Measurements from ENCODE around the gene NEK2.
"Not testable (repeated sequence)": the region's sequence is repeated elsewhere in the genome, so short reads cannot be mapped to it uniquely, and the experiment has no call there.

NEK2 gene

GRCh38 chr1:211653293-211653692 lies 22.1 kb downstream of the NEK2 start:
- no peaks in the 10 kb centered on the region for H3K9me3 ChIP-seq (ENCODE audit: control insufficient read depth in 1 of 2, low read length in 2 of 2)

GRCh38 chr1:211652371-211652770 lies 23.1 kb downstream of the NEK2 start:
- Histone ChIP-seq H3K9ac (ENCODE audit: low read depth in 1 of 2, low read length in 2 of 2) (no peak overlapping the region), H3K9me3 (ENCODE audit: control insufficient read depth in 1 of 2, low read length in 2 of 2) (no peaks in the 10 kb centered on the region), H3K27me3 (ENCODE audit: control insufficient read depth in 1 of 2, insufficient read depth in 2 of 2, low read length in 2 of 2) (no peaks in the 10 kb centered on the region), H3K4me1 (ENCODE audit: control insufficient read depth in 1 of 2, insufficient read depth in 2 of 2, low read length in 2 of 2) (peaks cover 27 to 41% of the 10 kb centered on the region in 2 donors), H3K27ac (ENCODE audit: low read depth, low read length) (no peak overlapping the region), H3K4me3 (ENCODE audit: low read depth in 1 of 2, low read length in 2 of 2) (no peak overlapping the region), H3K36me3 (ENCODE audit: control insufficient read depth in 1 of 2, insufficient read depth in 2 of 2, low read length in 2 of 2) (no peaks in the 10 kb centered on the region)

More at GRCh38 chr1:211653293-211653692, 22.1 kb downstream of the NEK2 start:
- H3K4me1 ChIP-seq (ENCODE audit: control insufficient read depth in 1 of 2, insufficient read depth in 2 of 2, low read length in 2 of 2) = peaks cover 19 to 33% of the 10 kb centered on the region in 2 donors
- no peak overlapping the region for H3K4me3 ChIP-seq (ENCODE audit: low read depth in 1 of 2, low read length in 2 of 2)
- no peaks in the 10 kb centered on the region for H3K36me3 ChIP-seq (ENCODE audit: control insufficient read depth in 1 of 2, insufficient read depth in 2 of 2, low read length in 2 of 2)
- H3K27me3 ChIP-seq (ENCODE audit: control insufficient read depth in 1 of 2, insufficient read depth in 2 of 2, low read length in 2 of 2) = no peaks in the 10 kb centered on the region
- no peak overlapping the region for H3K9ac ChIP-seq (ENCODE audit: low read depth in 1 of 2, low read length in 2 of 2)
- H3K27ac ChIP-seq (ENCODE audit: low read depth, low read length) = no peak overlapping the region

- Histone ChIP-seq H3K4me3 (ENCODE audit: low read depth in 1 of 2, low read length in 2 of 2) (no peak overlapping the region), H3K27ac (ENCODE audit: low read depth, low read length) (no peak overlapping the region), H3K9me3 (ENCODE audit: control insufficient read depth in 1 of 2, low read length in 2 of 2) (no peaks in the 10 kb centered on the region), H3K36me3 (ENCODE audit: control insufficient read depth in 1 of 2, insufficient read depth in 2 of 2, low read length in 2 of 2) (no peaks in the 10 kb centered on the region), H3K27me3 (ENCODE audit: control insufficient read depth in 1 of 2, insufficient read depth in 2 of 2, low read length in 2 of 2) (no peaks in the 10 kb centered on the region), H3K9ac (ENCODE audit: low read depth in 1 of 2, low read length in 2 of 2) (no peak overlapping the region), H3K4me1 (ENCODE audit: control insufficient read depth in 1 of 2, insufficient read depth in 2 of 2, low read length in 2 of 2) (peaks cover 29 to 46% of the 10 kb centered on the region in 2 donors)
These were observed 24.5 kb downstream of the NEK2 start for GRCh38 chr1:211650904-211651303.

- H3K27ac ChIP-seq (ENCODE audit: low read depth, low read length) = no peak overlapping the region
- peak overlapping the region in 1 of 2 donors; percentile 11 for H3K4me3 ChIP-seq (ENCODE audit: low read depth in 1 of 2, low read length in 2 of 2)
These were observed 26.2 kb downstream of the NEK2 start for GRCh38 chr1:211648980-211649934.

GRCh38 chr1:211648336-211648735 lies 27.1 kb downstream of the NEK2 start:
- no peaks in the 10 kb centered on the region for H3K9me3 ChIP-seq (ENCODE audit: control insufficient read depth in 1 of 2, low read length in 2 of 2)
- peak overlapping the region; percentile 3 to 36 for H3K4me3 ChIP-seq (ENCODE audit: low read depth in 1 of 2, low read length in 2 of 2)
- H3K4me1 ChIP-seq (ENCODE audit: control insufficient read depth in 1 of 2, insufficient read depth in 2 of 2, low read length in 2 of 2) = peaks cover 35 to 41% of the 10 kb centered on the region in 2 donors
- peak overlapping the region; percentile 91 for H3K27ac ChIP-seq (ENCODE audit: low read depth, low read length)
- no peaks in the 10 kb centered on the region for H3K27me3 ChIP-seq (ENCODE audit: control insufficient read depth in 1 of 2, insufficient read depth in 2 of 2, low read length in 2 of 2)
- peak overlapping the region in 1 of 2 donors; percentile 36 for H3K9ac ChIP-seq (ENCODE audit: low read depth in 1 of 2, low read length in 2 of 2)
- no peaks in the 10 kb centered on the region for H3K36me3 ChIP-seq (ENCODE audit: control insufficient read depth in 1 of 2, insufficient read depth in 2 of 2, low read length in 2 of 2)

More at GRCh38 chr1:211648980-211649934, 26.2 kb downstream of the NEK2 start:
- no peaks in the 10 kb centered on the region for H3K27me3 ChIP-seq (ENCODE audit: control insufficient read depth in 1 of 2, insufficient read depth in 2 of 2, low read length in 2 of 2)
- peaks cover 26 to 38% of the 10 kb centered on the region in 2 donors for H3K4me1 ChIP-seq (ENCODE audit: control insufficient read depth in 1 of 2, insufficient read depth in 2 of 2, low read length in 2 of 2)
- no peaks in the 10 kb centered on the region for H3K36me3 ChIP-seq (ENCODE audit: control insufficient read depth in 1 of 2, insufficient read depth in 2 of 2, low read length in 2 of 2)
- no peaks in the 10 kb centered on the region for H3K9me3 ChIP-seq (ENCODE audit: control insufficient read depth in 1 of 2, low read length in 2 of 2)
- no peak overlapping the region for H3K9ac ChIP-seq (ENCODE audit: low read depth in 1 of 2, low read length in 2 of 2)

GRCh38 chr1:211647711-211648121 lies 27.7 kb downstream of the NEK2 start:
- Histone ChIP-seq H3K36me3 (ENCODE audit: control insufficient read depth in 1 of 2, insufficient read depth in 2 of 2, low read length in 2 of 2) (no peaks in the 10 kb centered on the region), H3K4me1 (ENCODE audit: control insufficient read depth in 1 of 2, insufficient read depth in 2 of 2, low read length in 2 of 2) (peaks cover 41 to 47% of the 10 kb centered on the region in 2 donors), H3K9me3 (ENCODE audit: control insufficient read depth in 1 of 2, low read length in 2 of 2) (no peaks in the 10 kb centered on the region), H3K9ac (ENCODE audit: low read depth in 1 of 2, low read length in 2 of 2) (peak overlapping the region in 1 of 2 donors; percentile 36), H3K4me3 (ENCODE audit: low read depth in 1 of 2, low read length in 2 of 2) (peak overlapping the region; percentile 3 to 36), H3K27ac (ENCODE audit: low read depth, low read length) (peak overlapping the region; percentile 91), H3K27me3 (ENCODE audit: control insufficient read depth in 1 of 2, insufficient read depth in 2 of 2, low read length in 2 of 2) (no peaks in the 10 kb centered on the region)

- Histone ChIP-seq H3K27me3 (ENCODE audit: control insufficient read depth in 1 of 2, insufficient read depth in 2 of 2, low read length in 2 of 2) (no peaks in the 10 kb centered on the region), H3K36me3 (ENCODE audit: control insufficient read depth in 1 of 2, insufficient read depth in 2 of 2, low read length in 2 of 2) (no peaks in the 10 kb centered on the region), H3K9me3 (ENCODE audit: control insufficient read depth in 1 of 2, low read length in 2 of 2) (no peaks in the 10 kb centered on the region), H3K4me3 (ENCODE audit: low read depth in 1 of 2, low read length in 2 of 2) (no peak overlapping the region), H3K27ac (ENCODE audit: low read depth, low read length) (no peak overlapping the region), H3K4me1 (ENCODE audit: control insufficient read depth in 1 of 2, insufficient read depth in 2 of 2, low read length in 2 of 2) (peaks cover 42 to 52% of the 10 kb centered on the region in 2 donors), H3K9ac (ENCODE audit: low read depth in 1 of 2, low read length in 2 of 2) (no peak overlapping the region)
These were observed 28.9 kb downstream of the NEK2 start for GRCh38 chr1:211646566-211646965.

- H3K27me3 ChIP-seq (ENCODE audit: control insufficient read depth in 1 of 2, insufficient read depth in 2 of 2, low read length in 2 of 2); H3K36me3 ChIP-seq (ENCODE audit: control insufficient read depth in 1 of 2, insufficient read depth in 2 of 2, low read length in 2 of 2); H3K9ac ChIP-seq (ENCODE audit: low read depth in 1 of 2, low read length in 2 of 2); H3K27ac ChIP-seq (ENCODE audit: low read depth, low read length); H3K4me3 ChIP-seq (ENCODE audit: low read depth in 1 of 2, low read length in 2 of 2); H3K9me3 ChIP-seq (ENCODE audit: control insufficient read depth in 1 of 2, low read length in 2 of 2): not testable (repeated sequence)
- H3K4me1 ChIP-seq (ENCODE audit: control insufficient read depth in 1 of 2, insufficient read depth in 2 of 2, low read length in 2 of 2) = peaks cover 42 to 49% of the 10 kb centered on the region in 2 donors
These were observed 29.8 kb downstream of the NEK2 start for GRCh38 chr1:211645601-211646000.

GRCh38 chr1:211644653-211645052 lies 30.8 kb downstream of the NEK2 start:
- Histone ChIP-seq H3K9me3 (ENCODE audit: control insufficient read depth in 1 of 2, low read length in 2 of 2) (no peaks in the 10 kb centered on the region), H3K36me3 (ENCODE audit: control insufficient read depth in 1 of 2, insufficient read depth in 2 of 2, low read length in 2 of 2) (no peaks in the 10 kb centered on the region), H3K9ac (ENCODE audit: low read depth in 1 of 2, low read length in 2 of 2) (no peak overlapping the region), H3K4me3 (ENCODE audit: low read depth in 1 of 2, low read length in 2 of 2) (no peak overlapping the region), H3K27ac (ENCODE audit: low read depth, low read length) (no peak overlapping the region), H3K4me1 (ENCODE audit: control insufficient read depth in 1 of 2, insufficient read depth in 2 of 2, low read length in 2 of 2) (peaks cover 39 to 43% of the 10 kb centered on the region in 2 donors), H3K27me3 (ENCODE audit: control insufficient read depth in 1 of 2, insufficient read depth in 2 of 2, low read length in 2 of 2) (no peaks in the 10 kb centered on the region)

Data from duodenal mucosa (tissue), 2 donors.